Sigmoid colon (tissue), 4 donors: Measurements from ENCODE around the gene GLS.

Source experiments
- CTCF ChIP-seq, 4 experiments: fragments of 450-650 bp in 3 of 4; fragments of 200-600 bp in 1 of 4; IDR thresholded peaks; one replicate each; pipeline ENCODE4 v1.5.1; 2016 to 2019; ENCODE audit warnings: antibody characterized with exemption in 4 of 4, mild to moderate bottlenecking in 3 of 4, moderate library complexity in 2 of 4
- EP300 ChIP-seq, 4 donors: sonication (generic); formaldehyde crosslinking; IDR thresholded peaks; one replicate each; pipeline ENCODE4 v1.6.1; 2017; ENCODE audit warnings: antibody characterized with exemption in 4 of 4
- POLR2A ChIP-seq, 2 donors: fragments of 450-650 bp; IDR thresholded peaks; one replicate each; pipeline ENCODE4 v1.6.1; 2016; ENCODE audit warnings: antibody characterized with exemption in 2 of 2, mild to moderate bottlenecking in 2 of 2, moderate library complexity in 2 of 2
- POLR2AphosphoS5 ChIP-seq, 4 donors: sonication (generic); formaldehyde crosslinking; IDR thresholded peaks; one replicate each; pipeline ENCODE4 v1.6.1; 2017; ENCODE audit warnings: antibody characterized with exemption in 4 of 4

- TF ChIP-seq EP300 (IDR thresholded peaks at IDR 0.05) (no peak), CTCF (IDR thresholded peaks at IDR 0.05) (no peak), POLR2AphosphoS5 (IDR thresholded peaks at IDR 0.05) (no peak), POLR2A (IDR thresholded peaks at IDR 0.05) (no peak)
Observed at GRCh38 chr2:190933361-190933760, 52.7 kb downstream of the GLS start.
